ENCODE results near the gene RELB.

Gene RELB

GRCh38 chr19:44972802-44973201 lies 28.5 kb upstream of the RELB start:
- Histone ChIP-seq H3K79me2 (ENCODE audit: low read length) (peaks cover 18% of the 10 kb centered on the region), H3K9me3 (replicated peaks; ENCODE audit: insufficient read depth, low read length) (no peaks in the 10 kb centered on the region), H4K20me1 (ENCODE audit: insufficient read depth, low read length) (no peaks in the 10 kb centered on the region), H3K4me2 (ENCODE audit: low read depth, low read length) (no peak overlapping the region), H3F3A (ENCODE audit: insufficient read depth, low read length) (no peaks in the 10 kb centered on the region), H3K27ac (ENCODE audit: low read length) (no peak overlapping the region), H3K9ac (ENCODE audit: low read length) (no peak overlapping the region), H3K27me3 (replicated peaks; ENCODE audit: insufficient read depth, low read length) (no peaks in the 10 kb centered on the region), H3K4me3 (ENCODE audit: low read length) (no peak overlapping the region), H3K4me1 (ENCODE audit: low read length) (no peaks in the 10 kb centered on the region), H3K9me2 (replicated peaks; ENCODE audit: insufficient read depth, low read length) (no peaks in the 10 kb centered on the region), H3K36me3 (replicated peaks; ENCODE audit: insufficient read depth, low read length) (peaks cover 8% of the 10 kb centered on the region), H2AFZ (ENCODE audit: low read length) (no peak overlapping the region)
- TF ChIP-seq CTCF (IDR thresholded peaks at IDR 0.05; ENCODE audit: low read length), result no peak
- TF ChIP-seq EZH2phosphoT487 (IDR thresholded peaks at IDR 0.05; ENCODE audit: low read length), result no peak
- no peak for TF ChIP-seq EZH2 (optimal IDR thresholded peaks at IDR 0.05; ENCODE audit: low read depth, low read length)
- no peak for DNase-seq

- no peaks in the 10 kb centered on the region for H3K9me2 ChIP-seq (replicated peaks; ENCODE audit: insufficient read depth, low read length)
- no peaks in the 10 kb centered on the region for H3F3A ChIP-seq (ENCODE audit: insufficient read depth, low read length)
- no peaks in the 10 kb centered on the region for H3K4me1 ChIP-seq (ENCODE audit: low read length)
- peaks cover 8% of the 10 kb centered on the region; the same call in 1 of the 2 replicates for H3K79me2 ChIP-seq (ENCODE audit: low read length)
- TF ChIP-seq EZH2phosphoT487 (IDR thresholded peaks at IDR 0.05; ENCODE audit: low read length), result no peak
- TF ChIP-seq EZH2 (optimal IDR thresholded peaks at IDR 0.05; ENCODE audit: low read depth, low read length), result no peak
- no peak for TF ChIP-seq CTCF (IDR thresholded peaks at IDR 0.05; ENCODE audit: low read length)
- no peak overlapping the region for H3K4me2 ChIP-seq (ENCODE audit: low read depth, low read length)
- no peaks in the 10 kb centered on the region for H4K20me1 ChIP-seq (ENCODE audit: insufficient read depth, low read length)
- no peak overlapping the region for H3K27ac ChIP-seq (ENCODE audit: low read length)
- H3K36me3 ChIP-seq (replicated peaks; ENCODE audit: insufficient read depth, low read length), result peaks cover 8% of the 10 kb centered on the region
- H2AFZ ChIP-seq (ENCODE audit: low read length), result no peak overlapping the region
- no peak for DNase-seq
- H3K9me3 ChIP-seq (replicated peaks; ENCODE audit: insufficient read depth, low read length), result no peaks in the 10 kb centered on the region
- H3K27me3 ChIP-seq (replicated peaks; ENCODE audit: insufficient read depth, low read length), result no peaks in the 10 kb centered on the region
- no peak overlapping the region for H3K4me3 ChIP-seq (ENCODE audit: low read length)
- H3K9ac ChIP-seq (ENCODE audit: low read length), result no peak overlapping the region
Measured at GRCh38 chr19:44973982-44974735, 27.1 kb upstream of the RELB start.

GRCh38 chr19:44974857-44975256 lies 26.4 kb upstream of the RELB start:
- Histone ChIP-seq H3K4me3 (ENCODE audit: low read length) (no peak overlapping the region), H3K9ac (ENCODE audit: low read length) (no peak overlapping the region), H3K4me1 (ENCODE audit: low read length) (no peaks in the 10 kb centered on the region), H3K27ac (ENCODE audit: low read length) (no peak overlapping the region), H3K36me3 (replicated peaks; ENCODE audit: insufficient read depth, low read length) (peaks cover 8% of the 10 kb centered on the region), H3K4me2 (ENCODE audit: low read depth, low read length) (no peak overlapping the region), H4K20me1 (ENCODE audit: insufficient read depth, low read length) (no peaks in the 10 kb centered on the region), H3K9me3 (replicated peaks; ENCODE audit: insufficient read depth, low read length) (no peaks in the 10 kb centered on the region), H3K27me3 (replicated peaks; ENCODE audit: insufficient read depth, low read length) (no peaks in the 10 kb centered on the region), H3K79me2 (ENCODE audit: low read length) (peaks cover 4% of the 10 kb centered on the region; the same call in 1 of the 2 replicates), H3F3A (ENCODE audit: insufficient read depth, low read length) (no peaks in the 10 kb centered on the region), H3K9me2 (replicated peaks; ENCODE audit: insufficient read depth, low read length) (no peaks in the 10 kb centered on the region), H2AFZ (ENCODE audit: low read length) (no peak overlapping the region)
- DNase-seq, result no peak
- TF ChIP-seq EZH2 (optimal IDR thresholded peaks at IDR 0.05; ENCODE audit: low read depth, low read length) (no peak), CTCF (IDR thresholded peaks at IDR 0.05; ENCODE audit: low read length) (no peak), EZH2phosphoT487 (IDR thresholded peaks at IDR 0.05; ENCODE audit: low read length) (no peak)
